Liver (tissue), 9 donors: ENCODE data around the gene MYO6. TPM values are rescaled to one million over a fixed set of nuclear protein-coding genes. Genes with fewer than 3 reads are reported as not detected.

Experiments used
- DNase-seq: peaks from one replicate; pipeline ENCODE4 v3.0.0-alpha.2; 2017; ENCODE audit warnings: low spot score
- H3K27ac ChIP-seq, 2 donors: one replicate each; pipeline ENCODE4 v1.7.0; 2013; ENCODE audit warnings: inconsistent platforms in 2 of 2, low read length in 2 of 2, control low read depth in 1 of 2, low read depth in 1 of 2, mild to moderate bottlenecking in 1 of 2
- H3K27me3 ChIP-seq, 4 donors: one replicate each; pipeline versions ENCODE4 v1.6.1 to v1.7.0; 2013; ENCODE audit warnings: low read length in 3 of 4, inconsistent platforms in 1 of 4, mild to moderate bottlenecking in 1 of 4, moderate library complexity in 1 of 4; ENCODE audit not compliant: control insufficient read depth in 4 of 4, insufficient read depth in 4 of 4
- H3K36me3 ChIP-seq, 4 donors: one replicate each; pipeline versions ENCODE4 v1.6.1 to v1.7.0; 2013; ENCODE audit warnings: low read length in 3 of 4, mild to moderate bottlenecking in 3 of 4, low read depth in 1 of 4, moderate library complexity in 1 of 4; ENCODE audit not compliant: control insufficient read depth in 4 of 4, insufficient read depth in 3 of 4
- H3K4me1 ChIP-seq, 4 donors: one replicate each; pipeline versions ENCODE4 v1.6.1 to v1.7.0; 2013; ENCODE audit warnings: low read length in 3 of 4, mild to moderate bottlenecking in 3 of 4, moderate library complexity in 1 of 4; ENCODE audit not compliant: control insufficient read depth in 4 of 4, insufficient read depth in 4 of 4
- H3K4me3 ChIP-seq, 3 donors: one replicate each; pipeline versions ENCODE4 v1.6.1 to v1.7.0; 2013; ENCODE audit warnings: low read length in 3 of 3, control low read depth in 1 of 3, low read depth in 1 of 3, mild to moderate bottlenecking in 1 of 3
- H3K9ac ChIP-seq, 2 donors: one replicate each; pipeline ENCODE4 v1.7.0; 2013; ENCODE audit warnings: low read length in 2 of 2, mild to moderate bottlenecking in 2 of 2, moderate library complexity in 2 of 2, control low read depth in 1 of 2, low read depth in 1 of 2
- H3K9me3 ChIP-seq, 4 donors: one replicate each; pipeline versions ENCODE4 v1.6.1 to v1.7.0; 2013; ENCODE audit warnings: low read length in 3 of 4; ENCODE audit not compliant: control insufficient read depth in 4 of 4
- ATF3 ChIP-seq: IDR thresholded peaks from 2 replicates; pipeline ENCODE4 v1.6.1; 2016; ENCODE audit warnings: antibody characterized with exemption
- CTCF ChIP-seq: fragments of 150-350 bp; IDR thresholded peaks from 2 replicates; pipeline ENCODE4 v1.5.1; 2017; ENCODE audit warnings: improper control_type of control experiment, low read depth, low read length; ENCODE audit not compliant: missing input control
- EGR1 ChIP-seq, 2 donors: IDR thresholded peaks; 2 replicates each; pipeline ENCODE4 v1.6.1; 2016 to 2018; ENCODE audit warnings: antibody characterized with exemption in 2 of 2, low read depth in 2 of 2
- FOXA1 ChIP-seq: IDR thresholded peaks from 2 replicates; pipeline ENCODE4 v1.6.1; 2016; ENCODE audit warnings: antibody characterized with exemption
- FOXA2 ChIP-seq: IDR thresholded peaks from 2 replicates; pipeline ENCODE4 v1.6.1; 2016; ENCODE audit warnings: antibody characterized with exemption
- GABPA ChIP-seq, 2 donors: IDR thresholded peaks in 1 of 2; conservative IDR thresholded peaks in 1 of 2; 2 replicates each; pipeline ENCODE4 v1.6.1; 2016; ENCODE audit warnings: antibody characterized with exemption in 2 of 2, mild to moderate bottlenecking in 1 of 2, moderate library complexity in 1 of 2
- HNF4A ChIP-seq, 2 donors: conservative IDR thresholded peaks; 2 replicates each; pipeline ENCODE4 v1.6.1; 2016; ENCODE audit warnings: antibody characterized with exemption in 2 of 2, mild to moderate bottlenecking in 2 of 2
- HNF4G ChIP-seq: IDR thresholded peaks from 2 replicates; pipeline ENCODE4 v1.6.1; 2016; ENCODE audit warnings: antibody characterized with exemption
- JUND ChIP-seq, 2 donors: IDR thresholded peaks; 2 replicates each; pipeline ENCODE4 v1.6.1; 2016; ENCODE audit warnings: antibody characterized with exemption in 2 of 2
- MAX ChIP-seq: IDR thresholded peaks from 2 replicates; pipeline ENCODE4 v1.6.1; 2016; ENCODE audit warnings: antibody characterized with exemption
- NR2F2 ChIP-seq: IDR thresholded peaks from 2 replicates; pipeline ENCODE4 v1.6.1; 2016; ENCODE audit warnings: antibody characterized with exemption
- RAD21 ChIP-seq, 2 donors: IDR thresholded peaks; 2 replicates each; pipeline ENCODE4 v1.6.1; 2016; ENCODE audit warnings: antibody characterized with exemption in 2 of 2, mild to moderate bottlenecking in 2 of 2
- REST ChIP-seq: IDR thresholded peaks from 2 replicates; pipeline ENCODE4 v1.6.1; 2016; ENCODE audit warnings: antibody characterized with exemption, mild to moderate bottlenecking
- RXRA ChIP-seq, 2 donors: IDR thresholded peaks; 2 replicates each; pipeline ENCODE4 v1.6.1; 2017 to 2018; ENCODE audit warnings: antibody characterized with exemption in 2 of 2, mild to moderate bottlenecking in 1 of 2
- SP1 ChIP-seq: IDR thresholded peaks from 2 replicates; pipeline ENCODE4 v1.6.1; 2018; ENCODE audit warnings: antibody characterized with exemption, mild to moderate bottlenecking
- TAF1 ChIP-seq: conservative IDR thresholded peaks from 2 replicates; pipeline ENCODE4 v1.6.1; 2016; ENCODE audit warnings: antibody characterized with exemption, mild to moderate bottlenecking
- YY1 ChIP-seq: IDR thresholded peaks from 2 replicates; pipeline ENCODE4 v1.6.1; 2016; ENCODE audit warnings: antibody characterized with exemption, mild to moderate bottlenecking
- ZBTB33 ChIP-seq: IDR thresholded peaks from 2 replicates; pipeline ENCODE4 v1.6.1; 2016; ENCODE audit warnings: antibody characterized with exemption
- WGBS: extraction: QIAGEN DNeasy Blood & Tissue Kit; methylation state at CpG from one replicate; pipeline ENCODE4 v1.1.7; 2013; 5-methylcytosine and 5-hydroxymethylcytosine counted together
- polyA plus RNA-seq, 2 donors: library from polyadenylated mRNA; stranded (reverse) in 1 of 2; unstranded in 1 of 2; fragments of 200-250 nt in 1 of 2; fragments of >200 nt in 1 of 2; fragmentation: Nextera tagmentation in 1 of 2; extraction: Ambion mirVana in 1 of 2; gene quantifications; one replicate each; pipeline versions ENCODE4 v1.2.1 to v1.2.3, GENCODE V29; 2013 to 2015
- total RNA-seq, 2 donors: library from RNA; depleted of rRNA; stranded (reverse); fragments of >200 nt; gene quantifications; one replicate each; pipeline ENCODE4 v1.2.3, GENCODE V29; 2014
- donor health status: healthy.
- donor health status: healthy.
- donor health status: healthy.
- donor health status: healthy.
- donor health status: healthy.

MYO6 gene
- total and polyA plus RNA-seq, 4 donors: 6.5 to 18.3 (median 12.7) TPM

- TF ChIP-seq REST (no peak), MAX (no peak), YY1 (no peak), CTCF (no peak), GABPA (IDR thresholded peaks at IDR 0.05 in 1 of 2, conservative IDR thresholded peaks at IDR 0.05 in 1 of 2) (no peak), ATF3 (no peak), SP1 (no peak), HNF4A (conservative IDR thresholded peaks at IDR 0.05) (no peak), RAD21 (IDR thresholded peaks at IDR 0.05) (no peak), TAF1 (no peak), FOXA1 (no peak), EGR1 (IDR thresholded peaks at IDR 0.05; ENCODE audit: low read depth in 2 of 2) (no peak), HNF4G (no peak), RXRA (IDR thresholded peaks at IDR 0.05) (no peak), JUND (IDR thresholded peaks at IDR 0.05) (no peak), NR2F2 (no peak), ZBTB33 (no peak), FOXA2 (no peak)
- 80% methylated on average over 2 of the region's 2 CpGs for WGBS
Measured at GRCh38 chr6:75937846-75938245, 188.8 kb downstream of the MYO6 start.

More at GRCh38 chr6:75937846-75938245, 188.8 kb downstream of the MYO6 start:
- Histone ChIP-seq H3K9me3 (no peaks in the 10 kb centered on the region), H3K9ac (no peak overlapping the region), H3K4me1 (peaks cover 1 to 16% (median 9%) of the 10 kb centered on the region in 4 donors), H3K27ac (no peak overlapping the region), H3K36me3 (no peaks in the 10 kb centered on the region), H3K27me3 (no peaks in the 10 kb centered on the region), H3K4me3 (no peak overlapping the region)
- no peak for DNase-seq
